Measurements from ENCODE around the gene JUP. TPM values are rescaled to one million over a fixed set of nuclear protein-coding genes. Genes with fewer than 3 reads are reported as not detected.

Gene JUP
- total RNA-seq, 1 experiment from 2014 or later, result 224 TPM

DNA sequence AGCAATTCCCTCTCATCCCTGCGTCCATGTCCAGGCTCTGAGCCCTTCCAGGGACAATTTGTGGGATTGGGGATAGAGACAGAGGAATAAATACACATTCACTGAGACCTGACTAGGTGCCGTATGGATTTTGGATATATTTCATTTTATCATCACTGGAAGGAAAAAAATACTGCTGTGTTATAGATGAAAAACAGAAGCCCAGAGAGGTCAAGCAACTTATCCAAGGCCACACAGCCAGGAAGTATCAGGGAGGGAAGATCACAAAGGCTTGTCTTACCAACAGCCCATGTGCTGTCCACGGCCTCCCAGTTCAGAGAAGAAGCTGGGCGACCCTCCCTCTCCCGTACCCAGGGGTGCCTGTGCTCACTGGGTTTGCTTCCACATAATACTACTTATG is 46.0 kb downstream of the JUP start:
- POLR2A ChIA-PET, result interaction anchor here (1.1 to 2.6 kb wide), 2 partner anchors 46 to 61 kb away, joined by 3 to 8 read pairs; partner anchors contain the start of gene JUP
- H3K27me3 ChIP-seq (ENCODE audit: insufficient read depth, low read length), result no peaks in the 10 kb centered on the region
- H3K27ac ChIP-seq (ENCODE audit: low read depth, low read length), result no peak overlapping the region
- H2AFZ ChIP-seq (ENCODE audit: low read depth, low read length, poor library complexity, severe bottlenecking), result no peak overlapping the region
- H3K4me1 ChIP-seq (ENCODE audit: control insufficient read depth in 1 of 2, insufficient read depth in 2 of 2, low read length in 2 of 2), result peaks cover 21 to 29% of the 10 kb centered on the region in 2 experiments
- no peaks in the 10 kb centered on the region for H4K20me1 ChIP-seq (ENCODE audit: insufficient read depth)
- H3K79me2 ChIP-seq (ENCODE audit: insufficient read depth, low read length), result no peaks in the 10 kb centered on the region
- intact Hi-C loops (cut with micrococcal nuclease), result no loop called here
- CTCF ChIA-PET, result interaction anchor here (1.4 kb wide), 1 partner anchor 61 kb away, joined by 4 read pairs; no protein-coding TSS in a partner anchor
- DNase-seq (ENCODE audit: low read depth, low spot score), result no peak
- ATAC-seq, result no peak
- no peaks in the 10 kb centered on the region for H3K36me3 ChIP-seq (ENCODE audit: control insufficient read depth in 1 of 2, insufficient read depth in 2 of 2, low read length in 2 of 2)
- H3K9me2 ChIP-seq (ENCODE audit: insufficient read depth), result no peaks in the 10 kb centered on the region
- TF ChIP-seq ELF1 (IDR thresholded peaks at IDR 0.05; ENCODE audit: borderline replicate concordance, low read depth) (no peak), EZH2phosphoT487 (IDR thresholded peaks at IDR 0.05; ENCODE audit: borderline replicate concordance) (no peak)
- H3K9me3 ChIP-seq (ENCODE audit: control insufficient read depth in 1 of 2, insufficient read depth in 1 of 2, low read depth in 1 of 2, low read length in 2 of 2), result no peaks in the 10 kb centered on the region
- RAD21 ChIA-PET (ENCODE audit: low non-redundant PET in 1 of 2, low total read pairs in 2 of 2, uncharacterized antibody in 2 of 2, unreplicated experiment in 2 of 2), result interaction anchor here in 1 of 2 experiments (0.9 kb wide), 1 partner anchor 45 kb away, joined by 3 read pairs; no protein-coding TSS in a partner anchor
- H3K4me3 ChIP-seq (replicated peaks in 1 of 2; ENCODE audit: low read depth in 1 of 2, low read length in 2 of 2), result no peak overlapping the region
- BruUV-seq (replicated peaks), result no TSS peak
- peak overlapping the region; percentile 65 for H3K4me2 ChIP-seq (ENCODE audit: low read length)
- peak overlapping the region; percentile 55; the same call in 1 of the 2 replicates for H3K9ac ChIP-seq (ENCODE audit: low read length)

DNA sequence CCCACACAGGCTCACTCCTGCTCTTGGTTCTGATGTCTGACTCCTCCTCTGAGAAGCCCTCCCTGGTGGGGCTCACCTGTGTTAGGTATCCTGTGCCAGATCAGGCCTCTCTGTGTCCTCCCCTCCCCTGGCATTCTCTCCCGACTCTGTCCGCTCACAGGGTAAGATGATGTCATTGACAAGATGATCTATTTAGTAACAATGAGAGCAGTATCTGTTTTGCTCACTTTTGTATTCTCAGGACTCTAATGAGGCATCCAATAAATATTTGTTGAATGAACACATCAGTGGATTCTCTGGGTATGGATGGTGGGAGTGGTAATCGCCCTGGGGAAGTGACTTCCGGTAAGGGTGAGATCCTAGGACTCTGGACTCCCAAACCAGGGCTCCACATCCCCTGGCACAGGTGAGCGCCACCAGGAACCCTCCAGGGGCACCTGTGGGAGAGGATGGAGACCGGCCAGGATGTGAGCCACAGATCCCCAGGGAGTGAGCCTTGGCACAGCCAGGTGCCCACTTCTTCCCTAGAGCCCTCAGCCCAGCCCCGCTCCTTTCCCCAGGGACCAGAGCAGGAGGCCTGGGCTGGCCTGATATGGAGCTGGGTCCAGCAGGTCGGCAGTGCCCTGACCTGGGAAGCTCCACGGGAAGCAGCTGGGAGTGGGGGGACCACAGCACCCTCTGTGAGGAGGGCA is 46.7 kb downstream of the JUP start:
- peak; percentile 35 for ATAC-seq
- DNase-seq (ENCODE audit: low read depth, low spot score), result no peak
- intact Hi-C loops (cut with micrococcal nuclease), result loop anchor here (2.0 kb wide), 1 partner anchor 71 kb away; the partner anchor contains the start of gene P3H4
- Histone ChIP-seq H3K27me3 (ENCODE audit: insufficient read depth, low read length) (no peaks in the 10 kb centered on the region), H3K4me2 (ENCODE audit: low read length) (peak overlapping the region; percentile 65), H4K20me1 (ENCODE audit: insufficient read depth) (no peaks in the 10 kb centered on the region), H3K79me2 (ENCODE audit: insufficient read depth, low read length) (no peaks in the 10 kb centered on the region), H3K36me3 (ENCODE audit: control insufficient read depth in 1 of 2, insufficient read depth in 2 of 2, low read length in 2 of 2) (no peaks in the 10 kb centered on the region), H3K27ac (ENCODE audit: low read depth, low read length) (peak overlapping the region; percentile 52), H3K9me2 (ENCODE audit: insufficient read depth) (no peaks in the 10 kb centered on the region), H3K4me3 (replicated peaks in 1 of 2; ENCODE audit: low read depth in 1 of 2, low read length in 2 of 2) (peak overlapping the region in 1 of 2 experiments; percentile 9; a peak in 1 of 4 replicates), H3K9me3 (ENCODE audit: control insufficient read depth in 1 of 2, insufficient read depth in 1 of 2, low read depth in 1 of 2, low read length in 2 of 2) (no peaks in the 10 kb centered on the region), H3K4me1 (ENCODE audit: control insufficient read depth in 1 of 2, insufficient read depth in 2 of 2, low read length in 2 of 2) (peaks cover 21 to 35% of the 10 kb centered on the region in 2 experiments), H3K9ac (ENCODE audit: low read length) (peak overlapping the region; percentile 55), H2AFZ (ENCODE audit: low read depth, low read length, poor library complexity, severe bottlenecking) (peak overlapping the region; percentile 86)
- TF ChIP-seq TCF7L2 (IDR thresholded peaks at IDR 0.05; ENCODE audit: borderline replicate concordance, extremely low read depth, insufficient read depth, insufficient read length), result no peak
- TF ChIP-seq EZH2 (IDR thresholded peaks at IDR 0.05), result no peak
- no peak for TF ChIP-seq RAD21 (IDR thresholded peaks at IDR 0.05; ENCODE audit: low read depth)
- TF ChIP-seq FOSL1 (IDR thresholded peaks at IDR 0.05; ENCODE audit: low read depth), result no peak
- TF ChIP-seq, protein P1, sequence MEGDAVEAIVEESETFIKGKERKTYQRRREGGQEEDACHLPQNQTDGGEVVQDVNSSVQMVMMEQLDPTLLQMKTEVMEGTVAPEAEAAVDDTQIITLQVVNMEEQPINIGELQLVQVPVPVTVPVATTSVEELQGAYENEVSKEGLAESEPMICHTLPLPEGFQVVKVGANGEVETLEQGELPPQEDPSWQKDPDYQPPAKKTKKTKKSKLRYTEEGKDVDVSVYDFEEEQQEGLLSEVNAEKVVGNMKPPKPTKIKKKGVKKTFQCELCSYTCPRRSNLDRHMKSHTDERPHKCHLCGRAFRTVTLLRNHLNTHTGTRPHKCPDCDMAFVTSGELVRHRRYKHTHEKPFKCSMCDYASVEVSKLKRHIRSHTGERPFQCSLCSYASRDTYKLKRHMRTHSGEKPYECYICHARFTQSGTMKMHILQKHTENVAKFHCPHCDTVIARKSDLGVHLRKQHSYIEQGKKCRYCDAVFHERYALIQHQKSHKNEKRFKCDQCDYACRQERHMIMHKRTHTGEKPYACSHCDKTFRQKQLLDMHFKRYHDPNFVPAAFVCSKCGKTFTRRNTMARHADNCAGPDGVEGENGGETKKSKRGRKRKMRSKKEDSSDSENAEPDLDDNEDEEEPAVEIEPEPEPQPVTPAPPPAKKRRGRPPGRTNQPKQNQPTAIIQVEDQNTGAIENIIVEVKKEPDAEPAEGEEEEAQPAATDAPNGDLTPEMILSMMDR (IDR thresholded peaks at IDR 0.05 in 2 of 3, conservative IDR thresholded peaks at IDR 0.05 in 1 of 3; ENCODE audit: borderline replicate concordance in 1 of 3, insufficient read depth in 1 of 3, low read depth in 2 of 3, low read length in 2 of 3), result no peak
- POLR2A ChIA-PET, result interaction anchor here (1.1 to 2.6 kb wide), 2 partner anchors 46 to 62 kb away, joined by 3 to 8 read pairs; partner anchors contain the start of gene JUP
- RAD21 ChIA-PET (ENCODE audit: low non-redundant PET in 1 of 2, low total read pairs in 2 of 2, uncharacterized antibody in 2 of 2, unreplicated experiment in 2 of 2), result interaction anchor here in 1 of 2 experiments (0.9 kb wide), 1 partner anchor 46 kb away, joined by 3 read pairs; no protein-coding TSS in a partner anchor
- CTCF ChIA-PET, result interaction anchor here (0.6 to 1.4 kb wide), 2 partner anchors 9 to 61 kb away, joined by 3 to 4 read pairs; no protein-coding TSS in a partner anchor
- BruUV-seq (replicated peaks), result no TSS peak

Data from HCT116 (cell line).